NCI-H1930 (cell line): Measurements from ENCODE around the gene ANKRD17.

Experiments
- DNase-seq, 2 experiments: peaks; one replicate each; lab custom pipeline; 2025; lab: John Stamatoyannopoulos, UW

ANKRD17 gene

GRCh38 chr4:73053974-73054480, 204.6 kb downstream of the ANKRD17 start:
- no peak for DNase-seq

GRCh38 chr4:73053076-73053475, 205.5 kb downstream of the ANKRD17 start:
- DNase-seq = no peak

GRCh38 chr4:73051625-73052024, 207.0 kb downstream of the ANKRD17 start:
- no peak for DNase-seq

GRCh38 chr4:73045879-73046278, 212.7 kb downstream of the ANKRD17 start:
- no peak for DNase-seq

GRCh38 chr4:73037057-73037456, 221.5 kb downstream of the ANKRD17 start:
- no peak for DNase-seq

- no peak for DNase-seq
Observed at GRCh38 chr4:73036123-73036522, 222.5 kb downstream of the ANKRD17 start.

GRCh38 chr4:73034896-73035295, 223.7 kb downstream of the ANKRD17 start:
- DNase-seq = no peak

- no peak for DNase-seq
Observed at GRCh38 chr4:73028621-73029020, 230.0 kb downstream of the ANKRD17 start.
